ENCODE results near the gene PTPRO. TPM values are rescaled to one million over a fixed set of nuclear protein-coding genes. Genes with fewer than 3 reads are reported as not detected.

The PTPRO gene
- total RNA-seq, 1 donor, result under 0.01 TPM

- H3K4me3 ChIP-seq (ENCODE audit: low read depth, low read length), result no peak overlapping the region
- no peak for TF ChIP-seq CTCF (IDR thresholded peaks at IDR 0.05; ENCODE audit: insufficient read depth, low read depth, low read length)
- no peak for DNase-seq (ENCODE audit: low read depth)
Observed at GRCh38 chr12:15320881-15321280, 1.4 kb upstream of the PTPRO start.

- DNase-seq (ENCODE audit: low read depth), result no peak
- H3K4me3 ChIP-seq (ENCODE audit: low read depth, low read length), result no peak overlapping the region
- no peak for TF ChIP-seq CTCF (IDR thresholded peaks at IDR 0.05; ENCODE audit: insufficient read depth, low read depth, low read length)
Observed at GRCh38 chr12:15323480-15323879, 1.2 kb downstream of the PTPRO start.

GRCh38 chr12:15329891-15330290, 7.6 kb downstream of the PTPRO start:
- no peak overlapping the region for H3K4me3 ChIP-seq (ENCODE audit: low read depth, low read length)
- TF ChIP-seq CTCF (IDR thresholded peaks at IDR 0.05; ENCODE audit: insufficient read depth, low read depth, low read length), result no peak
- DNase-seq (ENCODE audit: low read depth), result no peak

GRCh38 chr12:15334225-15334624, 11.9 kb downstream of the PTPRO start:
- H3K4me3 ChIP-seq (ENCODE audit: low read depth, low read length), result no peak overlapping the region
- DNase-seq (ENCODE audit: low read depth), result no peak
- TF ChIP-seq CTCF (IDR thresholded peaks at IDR 0.05; ENCODE audit: insufficient read depth, low read depth, low read length), result no peak

- H3K4me3 ChIP-seq (ENCODE audit: low read depth, low read length), result no peak overlapping the region
- TF ChIP-seq CTCF (IDR thresholded peaks at IDR 0.05; ENCODE audit: insufficient read depth, low read depth, low read length), result no peak
- DNase-seq (ENCODE audit: low read depth), result no peak
Observed at GRCh38 chr12:15335959-15336358, 13.7 kb downstream of the PTPRO start.

- TF ChIP-seq CTCF (IDR thresholded peaks at IDR 0.05; ENCODE audit: insufficient read depth, low read depth, low read length), result no peak
- H3K4me3 ChIP-seq (ENCODE audit: low read depth, low read length), result no peak overlapping the region
- DNase-seq (ENCODE audit: low read depth), result peak; percentile 13
Observed at GRCh38 chr12:15336768-15337553, 14.7 kb downstream of the PTPRO start.

- no peak for DNase-seq (ENCODE audit: low read depth)
- no peak for TF ChIP-seq CTCF (IDR thresholded peaks at IDR 0.05; ENCODE audit: insufficient read depth, low read depth, low read length)
- no peak overlapping the region for H3K4me3 ChIP-seq (ENCODE audit: low read depth, low read length)
Observed at GRCh38 chr12:15341371-15341770, 19.1 kb downstream of the PTPRO start.

All from fibroblast of villous mesenchyme (primary cell).